ENCODE measurements around the gene OCLN.
"Not testable (repeated sequence)": the region's sequence is repeated elsewhere in the genome, so short reads cannot be mapped to it uniquely, and the experiment has no call there.

OCLN gene

DNA sequence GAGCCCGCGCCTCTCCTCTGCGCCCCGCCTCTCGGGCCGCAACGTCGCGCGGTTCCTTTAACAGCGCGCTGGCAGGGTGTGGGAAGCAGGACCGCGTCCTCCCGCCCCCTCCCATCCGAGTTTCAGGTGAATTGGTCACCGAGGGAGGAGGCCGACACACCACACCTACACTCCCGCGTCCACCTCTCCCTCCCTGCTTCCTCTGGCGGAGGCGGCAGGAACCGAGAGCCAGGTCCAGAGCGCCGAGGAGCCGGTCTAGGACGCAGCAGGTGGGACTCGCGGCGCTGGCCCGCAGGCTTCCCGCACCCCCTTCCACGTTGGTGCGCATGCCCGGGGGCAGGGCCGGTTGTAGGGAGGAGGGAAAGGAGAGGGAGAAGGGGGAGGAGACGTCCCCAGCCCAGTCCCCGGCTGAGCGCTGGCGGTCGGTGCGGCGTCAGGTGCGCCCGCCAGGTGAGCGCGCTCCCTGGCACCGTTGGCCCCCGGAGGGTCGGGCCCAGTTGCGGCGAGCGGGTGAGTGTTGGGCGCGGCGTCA lies at the start of gene OCLN:
OCLN (plus strand) TSS at position 400 of the 532 bp plus-strand sequence. CDS start 11,455 bp downstream, outside the sequence.
- peak; percentile 38 for DNase-seq (ENCODE audit: low spot score)

- no peak for DNase-seq (ENCODE audit: low spot score)
Observed at GRCh38 chr5:69444127-69444754, 48.3 kb upstream of the OCLN start.

- DNase-seq (ENCODE audit: low spot score) = no peak
Observed at GRCh38 chr5:69449511-69449910, 43.1 kb upstream of the OCLN start.

DNA sequence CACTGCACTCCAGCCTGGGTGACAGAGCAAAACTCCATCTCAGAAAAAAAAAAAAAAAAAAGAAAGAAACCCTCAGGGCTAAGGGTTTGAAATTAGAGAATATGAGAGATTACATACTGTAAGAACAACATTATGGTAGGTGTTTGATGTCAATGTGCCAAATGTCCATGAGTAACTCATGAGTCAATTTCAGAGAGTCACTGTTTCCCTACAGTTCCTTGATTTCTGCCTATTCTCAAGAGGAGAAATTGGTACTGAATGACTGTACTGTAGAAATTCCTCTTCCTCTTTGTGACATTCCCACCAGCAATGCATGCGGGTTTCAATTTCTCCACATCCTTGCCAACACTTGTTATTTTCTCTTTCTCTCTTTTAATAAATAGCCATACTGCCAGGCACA lies 42.5 kb upstream of the OCLN start:
- DNase-seq (ENCODE audit: low spot score) = no peak

- DNase-seq (ENCODE audit: low spot score) = not testable (repeated sequence)
Observed at GRCh38 chr5:69450527-69450926, 42.1 kb upstream of the OCLN start.

GRCh38 chr5:69451941-69452647 lies 40.5 kb upstream of the OCLN start:
- no peak for DNase-seq (ENCODE audit: low spot score)

GRCh38 chr5:69453487-69453886 lies 39.1 kb upstream of the OCLN start:
- not testable (repeated sequence) for DNase-seq (ENCODE audit: low spot score)

- no peak for DNase-seq (ENCODE audit: low spot score)
Observed at GRCh38 chr5:69454460-69455249, 37.9 kb upstream of the OCLN start.

- DNase-seq (ENCODE audit: low spot score) = not testable (repeated sequence)
Observed at GRCh38 chr5:69455428-69455988, 37.1 kb upstream of the OCLN start.

DNA sequence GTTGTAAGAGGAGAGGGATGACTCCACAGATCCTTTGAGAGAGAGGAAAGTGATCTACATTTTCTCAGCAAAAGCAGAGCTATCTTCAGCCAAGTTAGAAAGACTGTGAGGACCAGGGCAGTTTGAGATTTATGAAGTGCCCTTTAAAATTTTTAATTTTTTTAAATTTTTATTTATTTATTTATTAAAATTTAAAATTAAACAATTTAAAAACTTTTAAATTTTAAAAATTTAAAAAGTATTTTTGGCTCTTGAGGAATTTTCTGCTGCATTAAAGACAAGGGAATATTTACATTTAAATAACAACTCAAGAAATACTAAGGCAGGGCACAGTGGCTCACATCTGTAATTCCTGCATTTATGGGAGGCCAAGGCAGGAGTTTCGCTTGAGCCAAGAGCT lies 30.4 kb upstream of the OCLN start:
- DNase-seq (ENCODE audit: low spot score) = no peak

DNA sequence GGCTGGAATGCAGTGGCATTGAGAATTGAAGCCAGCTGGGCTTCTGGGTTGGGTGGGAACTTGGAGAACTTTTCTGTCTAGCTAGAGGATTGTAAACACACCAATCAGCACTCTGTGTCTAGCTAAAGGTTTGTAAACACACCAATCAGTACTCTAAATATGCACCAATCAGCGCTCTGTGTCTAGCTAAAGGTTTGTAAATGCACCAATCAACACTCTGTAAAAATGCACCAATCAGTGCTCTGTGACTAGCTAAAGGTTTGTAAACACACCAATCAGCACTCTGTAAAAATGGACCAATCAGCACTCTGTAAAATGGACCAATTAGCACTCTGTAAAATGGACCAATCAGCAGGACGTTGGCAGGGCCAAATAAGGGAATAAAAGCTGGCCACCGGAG lies 26.2 kb upstream of the OCLN start:
- DNase-seq (ENCODE audit: low spot score) = not testable (repeated sequence)

- DNase-seq (ENCODE audit: low spot score) = no peak
Observed at GRCh38 chr5:69467442-69468225, 25.0 kb upstream of the OCLN start.

- no peak for DNase-seq (ENCODE audit: low spot score)
Observed at GRCh38 chr5:69468631-69469030, 24.0 kb upstream of the OCLN start.

DNA sequence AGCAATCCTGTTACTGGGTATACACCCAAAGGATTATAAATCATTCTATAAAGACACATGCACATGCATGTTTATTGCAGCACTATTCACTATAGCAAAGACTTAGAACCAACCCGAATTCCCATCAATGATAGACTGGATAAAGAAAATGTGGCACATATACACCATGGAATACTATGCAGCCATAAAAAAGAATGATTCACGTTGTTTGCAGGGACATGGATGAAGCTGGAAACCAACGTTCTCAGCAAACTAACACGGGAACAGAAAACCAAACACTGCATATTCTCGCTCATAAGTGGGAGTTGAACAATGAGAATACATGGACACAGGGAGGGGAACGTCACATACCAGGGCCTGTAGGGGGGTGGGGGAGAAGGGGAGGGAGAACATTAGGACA lies 21.1 kb upstream of the OCLN start:
- DNase-seq (ENCODE audit: low spot score) = not testable (repeated sequence)

DNA sequence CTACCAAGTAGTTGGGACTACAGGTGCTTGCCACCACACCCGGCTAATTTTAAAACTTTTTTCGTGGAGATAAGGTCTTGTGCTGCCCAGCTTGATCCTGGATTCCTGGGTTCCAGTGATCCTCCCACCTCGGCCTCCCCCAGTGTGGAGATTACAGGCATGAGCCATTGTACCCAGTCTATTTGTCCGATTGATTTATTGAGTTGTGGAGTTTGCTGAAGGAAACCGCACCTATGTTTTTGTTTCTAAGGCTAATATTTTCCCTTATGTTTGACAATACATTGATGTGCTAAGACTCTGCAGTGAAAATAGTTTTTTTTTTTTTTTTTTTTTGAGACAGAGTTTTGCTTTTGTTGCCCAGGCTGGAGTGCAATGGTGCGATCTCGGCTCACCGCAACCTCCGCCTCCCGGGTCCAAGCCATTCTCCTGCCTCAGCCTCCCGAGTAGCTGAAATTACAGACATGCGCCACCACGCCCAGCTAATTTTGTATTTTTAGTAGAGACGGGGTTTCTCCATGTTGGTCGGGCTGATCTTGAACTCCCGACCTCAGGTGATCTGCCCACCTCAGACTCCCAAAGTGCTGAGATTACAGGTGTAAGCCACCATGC lies 20.0 kb upstream of the OCLN start:
- not testable (repeated sequence) for DNase-seq (ENCODE audit: low spot score)

DNA sequence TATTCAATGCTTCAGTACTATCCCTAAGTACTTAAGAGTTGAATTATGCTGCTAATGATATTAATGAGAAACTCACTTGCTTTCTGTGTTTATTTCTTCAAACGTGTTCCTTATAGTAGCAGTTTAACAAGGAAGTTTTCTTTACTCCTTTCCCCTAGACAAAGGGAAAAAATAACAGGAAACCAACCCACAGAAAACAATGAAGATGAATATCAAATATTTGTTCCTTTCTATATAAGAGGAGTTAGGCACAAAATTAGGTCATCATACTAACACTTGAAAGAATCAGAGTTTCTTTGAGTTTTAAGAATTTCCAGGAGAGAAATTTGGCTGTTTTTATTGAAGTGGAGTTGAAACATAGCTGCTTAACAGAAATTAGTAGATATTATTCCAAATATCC lies 15.4 kb upstream of the OCLN start:
- no peak for DNase-seq (ENCODE audit: low spot score)

GRCh38 chr5:69478296-69478695 lies 14.3 kb upstream of the OCLN start:
- not testable (repeated sequence) for DNase-seq (ENCODE audit: low spot score)

- no peak for DNase-seq (ENCODE audit: low spot score)
Observed at GRCh38 chr5:69484891-69485290, 7.7 kb upstream of the OCLN start.

- no peak for DNase-seq (ENCODE audit: low spot score)
Observed at GRCh38 chr5:69485471-69485870, 7.1 kb upstream of the OCLN start.

GRCh38 chr5:69489246-69489645 lies 3.3 kb upstream of the OCLN start:
- no peak for DNase-seq (ENCODE audit: low spot score)

DNA sequence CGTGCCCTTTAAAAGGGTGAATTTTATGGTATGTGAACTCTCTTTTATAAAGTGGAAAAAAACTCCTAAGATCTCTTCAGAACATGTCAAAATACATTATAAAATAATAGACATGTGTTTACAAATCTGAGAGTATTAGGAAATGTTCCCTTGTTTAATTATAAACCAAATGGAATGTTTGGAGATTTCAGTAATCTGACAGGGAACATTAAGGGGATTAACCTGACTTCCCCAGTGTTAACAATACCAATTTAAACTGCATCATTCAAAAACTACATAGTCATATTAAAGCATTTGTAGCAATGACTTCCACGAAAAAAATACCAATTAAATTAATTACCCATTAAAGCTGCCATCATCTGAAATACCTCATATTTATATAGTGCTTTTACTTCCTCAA lies 1.6 kb upstream of the OCLN start:
- DNase-seq (ENCODE audit: low spot score) = no peak

All from germinal center (tissue), 1 donor.